A549 (cell line): ENCODE data around the gene ZNF580.

Experiments
- JUNB ChIP-seq: fragments of >200 bp; sonication (Bioruptor Twin); formaldehyde crosslinking; IDR thresholded peaks from 2 replicates; pipeline ENCODE4 v1.6.1; 2016
- NFE2L2 ChIP-seq: fragments of 150-350 bp; conservative IDR thresholded peaks from 2 replicates; pipeline ENCODE4 v1.6.1; 2014; ENCODE audit warnings: low read length
- PHF8 ChIP-seq: fragments of 200-600 bp; sonication (generic); IDR thresholded peaks from 2 replicates; pipeline ENCODE4 v1.6.1; 2016; ENCODE audit warnings: low read depth, mild to moderate bottlenecking, antibody characterized with exemption, moderate library complexity, borderline replicate concordance
- POLR2A ChIP-seq: IDR thresholded peaks from 2 replicates; pipeline ENCODE4 v1.6.1; 2012; ENCODE audit warnings: mild to moderate bottlenecking, low read length
- SMC3 ChIP-seq: fragments of >200 bp; sonication (Bioruptor Twin); formaldehyde crosslinking; IDR thresholded peaks from 3 replicates; pipeline ENCODE4 v1.6.1; 2018; ENCODE audit warnings: inconsistent platforms
- TF ChIP-seq, protein P1 (sequence below): fragments of >200 bp; sonication (Bioruptor Twin); formaldehyde crosslinking; IDR thresholded peaks from 3 replicates; pipeline ENCODE4 v1.5.1; 2016
- TF ChIP-seq, protein P2 (sequence below): fragments of 450-650 bp; IDR thresholded peaks from 2 replicates; pipeline ENCODE4 v1.6.1; 2014; ENCODE audit warnings: antibody characterized with exemption

DNA sequence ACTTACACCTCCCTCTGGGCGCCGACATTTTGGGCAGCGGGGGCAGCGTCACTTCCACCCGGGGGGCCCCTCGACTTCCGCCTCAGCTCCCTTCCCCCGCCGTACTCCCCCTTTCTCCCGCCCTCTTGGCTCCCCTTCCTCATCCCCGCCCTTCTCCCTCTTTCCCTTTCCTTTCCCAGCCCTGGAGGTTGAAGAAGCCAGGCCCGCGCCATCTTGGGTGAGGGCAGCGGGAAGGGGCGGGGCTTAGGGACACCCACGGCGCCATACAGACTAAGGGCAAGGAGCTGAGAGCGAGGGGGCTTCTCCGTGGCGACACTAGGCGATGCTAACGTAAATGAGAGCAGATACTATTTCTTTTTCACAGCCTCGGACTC lies 41.3 kb upstream of the ZNF580 start, which contains the start of gene FIZ1:
- TF ChIP-seq SMC3 (no peak; the same call in 2 of the 3 replicates), JUNB (no peak), NFE2L2 (no peak), POLR2A (no peak), PHF8 (no peak)
- TF ChIP-seq, protein P1, sequence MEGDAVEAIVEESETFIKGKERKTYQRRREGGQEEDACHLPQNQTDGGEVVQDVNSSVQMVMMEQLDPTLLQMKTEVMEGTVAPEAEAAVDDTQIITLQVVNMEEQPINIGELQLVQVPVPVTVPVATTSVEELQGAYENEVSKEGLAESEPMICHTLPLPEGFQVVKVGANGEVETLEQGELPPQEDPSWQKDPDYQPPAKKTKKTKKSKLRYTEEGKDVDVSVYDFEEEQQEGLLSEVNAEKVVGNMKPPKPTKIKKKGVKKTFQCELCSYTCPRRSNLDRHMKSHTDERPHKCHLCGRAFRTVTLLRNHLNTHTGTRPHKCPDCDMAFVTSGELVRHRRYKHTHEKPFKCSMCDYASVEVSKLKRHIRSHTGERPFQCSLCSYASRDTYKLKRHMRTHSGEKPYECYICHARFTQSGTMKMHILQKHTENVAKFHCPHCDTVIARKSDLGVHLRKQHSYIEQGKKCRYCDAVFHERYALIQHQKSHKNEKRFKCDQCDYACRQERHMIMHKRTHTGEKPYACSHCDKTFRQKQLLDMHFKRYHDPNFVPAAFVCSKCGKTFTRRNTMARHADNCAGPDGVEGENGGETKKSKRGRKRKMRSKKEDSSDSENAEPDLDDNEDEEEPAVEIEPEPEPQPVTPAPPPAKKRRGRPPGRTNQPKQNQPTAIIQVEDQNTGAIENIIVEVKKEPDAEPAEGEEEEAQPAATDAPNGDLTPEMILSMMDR, result no peak
- TF ChIP-seq, protein P2, sequence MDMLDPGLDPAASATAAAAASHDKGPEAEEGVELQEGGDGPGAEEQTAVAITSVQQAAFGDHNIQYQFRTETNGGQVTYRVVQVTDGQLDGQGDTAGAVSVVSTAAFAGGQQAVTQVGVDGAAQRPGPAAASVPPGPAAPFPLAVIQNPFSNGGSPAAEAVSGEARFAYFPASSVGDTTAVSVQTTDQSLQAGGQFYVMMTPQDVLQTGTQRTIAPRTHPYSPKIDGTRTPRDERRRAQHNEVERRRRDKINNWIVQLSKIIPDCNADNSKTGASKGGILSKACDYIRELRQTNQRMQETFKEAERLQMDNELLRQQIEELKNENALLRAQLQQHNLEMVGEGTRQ, result no peak
